HuH-7.5 (cell line): Measurements from ENCODE around the gene GAL3ST2.
A peak's percentile ranks its signal among the peaks of the same experiment; 100 is the strongest.
"Not testable (repeated sequence)": the region's sequence is repeated elsewhere in the genome, so short reads cannot be mapped to it uniquely, and the experiment has no call there.

ENCODE experiments used
- DNase-seq: peaks from one replicate; pipeline ENCODE4 v3.0.0; 2011; ENCODE audit warnings: low spot score

Gene GAL3ST2

DNA sequence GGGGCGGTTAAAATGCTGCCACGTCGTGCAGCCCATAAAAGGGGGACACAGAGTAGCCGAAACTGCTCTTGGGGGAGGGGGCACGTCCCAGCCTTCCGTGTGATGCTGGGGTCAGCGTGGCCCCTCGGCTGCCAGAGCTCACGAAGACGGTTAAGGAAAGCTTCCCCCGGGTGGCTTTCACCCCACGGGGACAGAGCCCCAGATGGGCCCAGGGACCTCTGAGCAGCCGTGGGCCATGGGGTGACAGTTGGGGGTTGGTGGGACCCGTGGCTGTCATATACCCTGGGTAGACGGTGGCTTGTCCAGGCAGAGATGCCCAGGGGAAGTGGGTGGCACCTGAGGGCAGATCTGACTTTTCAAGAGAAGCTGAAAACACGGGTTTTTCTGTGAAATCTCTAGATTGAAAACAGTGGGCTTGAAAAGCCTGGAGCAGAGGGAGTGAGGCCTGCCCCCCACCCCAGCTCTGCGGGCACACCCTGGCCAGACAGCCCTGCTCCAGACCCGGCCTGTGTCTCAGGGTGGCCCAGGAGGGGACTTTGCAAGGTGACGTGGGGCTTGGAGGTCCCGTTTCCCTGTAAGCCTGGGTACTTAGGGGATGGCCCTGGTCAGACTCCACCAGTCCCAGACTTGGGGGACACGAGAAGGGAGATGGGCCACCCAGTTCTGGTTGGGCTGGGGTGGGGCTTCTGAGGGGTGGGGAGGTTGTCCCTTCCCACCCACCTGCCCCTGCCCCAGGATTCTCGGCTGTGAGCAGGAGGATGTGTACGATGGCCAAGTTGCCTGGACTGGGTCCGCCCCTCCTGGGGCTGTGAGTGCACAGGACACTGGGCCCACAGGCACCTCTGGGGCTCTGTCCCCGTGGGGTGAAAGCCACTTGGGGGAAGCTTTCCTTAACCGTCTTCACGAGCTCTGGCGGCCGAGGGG is 33.0 kb downstream of the GAL3ST2 start:
- peak; percentile 36 for DNase-seq

DNA sequence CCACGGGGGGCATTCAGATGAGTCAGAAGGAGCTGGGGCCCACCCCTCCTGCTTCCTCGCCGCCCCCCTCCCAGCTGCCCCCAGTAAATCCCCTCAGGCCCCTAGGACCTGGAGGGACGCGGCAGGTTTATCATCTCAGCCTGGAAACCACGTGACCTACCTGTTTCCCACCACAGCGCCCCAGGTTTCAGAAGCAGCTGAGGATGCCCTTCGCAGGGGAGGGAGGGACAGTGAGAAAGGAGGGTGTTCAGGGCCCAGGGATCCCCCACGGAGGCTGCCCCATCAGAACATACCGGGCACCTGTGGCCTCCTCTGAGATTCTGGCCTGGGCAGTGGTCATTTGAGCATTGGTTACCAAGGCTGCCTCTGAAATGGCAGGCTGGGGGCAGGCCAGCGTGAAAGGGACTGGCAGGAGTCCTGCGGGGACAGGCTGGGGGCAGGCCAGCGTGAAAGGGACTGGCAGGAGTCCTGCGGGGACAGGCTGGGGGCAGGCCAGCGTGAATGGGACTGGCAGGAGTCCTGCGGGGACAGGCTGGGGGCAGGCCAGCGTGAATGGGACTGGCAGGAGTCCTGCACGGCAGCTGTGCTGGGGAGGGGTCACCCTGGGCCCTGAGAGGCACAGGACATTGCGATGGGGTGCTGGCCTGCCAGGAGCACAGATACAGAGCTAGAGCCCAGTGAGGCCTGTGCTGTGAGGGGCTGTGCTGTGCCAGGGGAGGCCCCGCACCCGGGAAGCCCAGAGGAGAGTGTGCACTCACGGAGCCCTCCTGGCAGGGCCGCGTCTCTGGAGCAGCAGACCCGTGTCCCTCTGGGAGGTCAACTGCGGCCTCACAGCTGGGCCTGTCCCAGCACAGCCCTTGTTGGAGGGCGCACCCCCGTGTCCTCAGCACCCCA is 33.9 kb downstream of the GAL3ST2 start:
- DNase-seq = peak; percentile 12

DNA sequence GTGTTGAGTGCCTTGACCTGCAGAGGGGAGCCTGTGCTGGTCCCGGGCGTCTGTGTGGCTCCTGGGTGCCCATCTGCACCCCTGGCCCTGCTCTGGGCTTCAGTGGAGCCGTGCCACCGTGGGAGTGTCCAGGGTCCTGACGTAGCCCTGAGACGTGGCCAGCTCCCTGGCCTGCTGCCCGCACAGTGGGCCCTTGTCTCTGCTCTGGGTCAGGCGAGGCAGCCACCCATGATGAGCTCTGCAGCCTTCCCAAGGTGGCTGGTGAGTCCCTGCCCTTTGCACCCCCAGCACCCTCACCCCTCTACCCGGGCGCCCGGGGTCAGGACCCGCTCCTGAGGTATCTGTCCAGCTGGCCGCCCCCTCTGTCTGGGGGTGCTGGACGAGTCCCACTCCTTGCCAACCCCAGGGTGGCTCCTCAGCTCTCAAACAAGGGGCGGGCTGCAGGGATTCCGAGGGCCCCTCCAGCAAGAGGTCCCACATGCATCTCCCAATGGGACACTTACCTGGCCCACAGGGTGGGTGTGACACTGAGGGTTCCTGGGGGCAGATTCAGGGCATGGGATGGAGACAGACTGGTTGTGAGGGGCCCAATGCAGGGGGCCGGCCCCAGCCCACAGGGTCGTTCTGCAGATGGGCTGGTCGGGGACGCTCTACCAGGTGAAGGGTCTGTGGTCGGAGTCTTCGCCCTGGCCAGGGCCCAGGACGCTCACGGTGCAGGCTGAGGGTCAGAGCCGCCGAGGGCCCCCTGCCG is 34.8 kb downstream of the GAL3ST2 start:
- peak; percentile 6 for DNase-seq

DNA sequence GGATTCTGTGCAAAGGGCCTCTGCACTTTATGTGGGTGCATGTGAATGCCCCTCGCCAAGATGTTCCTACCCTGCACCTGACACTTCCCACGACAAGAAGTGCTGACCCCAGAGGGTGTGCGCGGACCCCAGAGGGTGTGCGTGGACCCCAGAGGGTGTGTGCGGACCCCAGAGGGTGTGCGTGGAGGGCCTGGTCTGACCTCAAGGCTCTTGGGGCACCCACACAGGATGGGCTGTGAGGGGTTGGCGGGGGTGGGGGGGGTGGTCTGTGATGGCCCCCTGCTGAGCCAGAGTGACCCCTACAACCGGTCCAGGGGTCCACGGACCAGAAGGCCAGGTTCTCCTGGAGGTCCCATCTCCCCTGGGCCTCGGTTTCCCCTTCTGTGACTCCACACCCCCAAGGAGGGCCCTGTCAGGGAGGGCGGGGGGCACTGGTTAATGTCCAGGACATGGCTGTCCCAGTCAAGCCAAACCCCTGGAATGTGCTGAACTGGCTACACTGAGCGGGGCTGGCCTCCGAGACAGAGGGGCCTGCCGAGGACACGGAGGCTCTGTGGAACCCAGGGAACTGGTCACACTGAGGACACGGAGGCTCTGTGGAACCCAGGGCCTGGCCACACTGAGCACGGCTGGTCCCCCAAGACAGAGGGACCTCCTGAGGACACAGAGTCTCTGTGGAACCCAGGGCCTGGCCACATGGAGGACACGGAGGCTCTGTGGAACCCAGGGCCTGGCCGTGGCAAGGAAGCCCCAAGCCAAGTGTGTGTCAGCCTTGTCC is 35.5 kb downstream of the GAL3ST2 start:
- no peak for DNase-seq

DNA sequence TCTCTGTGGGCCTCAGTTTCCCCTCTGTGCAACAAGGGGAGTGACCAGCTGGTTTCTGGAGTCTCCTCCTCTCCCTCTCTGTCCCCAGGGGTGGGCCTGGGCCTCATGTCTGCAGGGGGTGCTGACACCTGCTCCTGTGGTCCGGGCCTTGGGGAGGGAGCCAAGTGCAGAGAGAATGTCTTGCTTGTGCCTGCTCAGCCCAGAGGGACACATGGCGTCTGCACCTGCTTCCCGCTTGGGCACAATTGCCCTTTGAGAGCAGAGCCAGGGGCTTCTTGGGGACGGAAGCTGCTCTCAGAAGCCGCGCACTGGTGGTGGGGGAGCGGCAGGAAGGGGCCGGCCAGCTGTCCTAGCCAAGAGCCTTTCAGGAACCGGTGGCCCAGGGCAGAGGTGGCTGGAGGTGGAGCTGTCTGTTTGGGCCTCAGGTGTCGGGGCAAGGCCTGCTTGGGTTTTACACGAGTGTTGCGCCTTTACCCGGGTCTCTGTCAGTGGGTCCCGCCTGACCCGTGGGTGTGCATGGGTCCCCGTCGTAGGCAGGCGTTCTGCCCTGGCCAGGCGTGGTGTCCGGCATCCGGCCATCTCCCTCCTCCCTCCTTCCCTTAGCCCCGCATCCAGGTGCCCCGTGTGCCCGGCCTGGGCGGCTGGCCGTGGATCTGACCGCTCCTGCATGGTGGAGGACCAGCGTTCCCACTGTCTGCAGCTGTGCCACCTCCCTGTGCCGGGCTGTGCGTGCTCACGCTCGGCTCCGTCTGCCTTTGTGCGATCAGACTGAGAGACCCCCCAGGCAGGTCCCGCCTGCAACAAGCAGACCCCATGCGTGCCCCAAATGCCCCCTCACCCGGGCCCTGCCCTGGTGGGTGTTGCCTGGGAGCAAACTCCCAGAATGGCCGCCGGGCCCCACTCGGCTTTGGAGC is 36.4 kb downstream of the GAL3ST2 start:
- DNase-seq = peak; percentile 6

DNA sequence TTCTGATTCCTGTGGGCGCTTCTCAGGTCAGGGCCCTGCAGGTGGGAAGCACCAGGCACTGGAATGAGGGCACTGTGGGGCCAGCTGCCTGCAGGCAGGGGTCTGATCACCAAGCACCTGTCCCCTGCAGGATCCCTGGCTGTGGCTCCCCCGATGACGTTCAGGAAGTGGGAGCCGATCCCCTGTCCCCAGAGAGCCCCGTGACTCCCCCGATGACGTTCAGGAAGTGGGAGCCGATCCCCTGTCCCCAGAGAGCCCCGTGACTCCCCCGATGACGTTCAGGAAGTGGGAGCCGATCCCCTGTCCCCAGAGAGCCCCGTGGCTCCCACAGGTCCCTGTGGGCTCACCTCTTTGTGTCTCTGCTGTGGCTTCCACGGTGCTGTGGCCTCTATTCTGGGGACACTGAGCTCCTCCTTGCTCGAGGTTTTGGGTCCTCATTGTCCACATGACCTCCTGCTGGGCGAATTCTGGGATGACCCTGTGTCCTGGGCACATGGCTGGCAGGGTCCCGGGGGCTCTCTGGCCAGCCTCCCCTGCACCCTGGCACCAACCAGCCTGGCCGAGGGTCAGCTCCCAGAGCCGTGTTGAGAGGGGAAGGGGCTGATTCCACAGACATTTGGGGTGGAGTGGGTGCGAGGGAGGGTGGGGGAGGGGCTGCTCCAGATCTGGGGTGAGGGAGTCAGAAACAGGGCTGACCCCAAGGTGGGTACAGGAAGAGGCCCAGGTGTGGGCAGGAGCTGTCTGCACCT is 37.2 kb downstream of the GAL3ST2 start:
- DNase-seq = peak; percentile 10

DNA sequence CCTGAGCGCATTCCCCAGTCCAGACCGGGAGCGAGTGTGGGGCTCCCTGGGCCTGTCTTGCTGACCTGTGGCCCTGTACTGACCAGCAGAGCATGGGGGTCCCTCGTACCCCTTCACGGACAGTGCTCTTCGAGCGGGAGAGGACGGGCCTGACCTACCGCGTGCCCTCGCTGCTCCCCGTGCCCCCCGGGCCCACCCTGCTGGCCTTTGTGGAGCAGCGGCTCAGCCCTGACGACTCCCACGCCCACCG is 37.7 kb downstream of the GAL3ST2 start:
- no peak for DNase-seq

DNA sequence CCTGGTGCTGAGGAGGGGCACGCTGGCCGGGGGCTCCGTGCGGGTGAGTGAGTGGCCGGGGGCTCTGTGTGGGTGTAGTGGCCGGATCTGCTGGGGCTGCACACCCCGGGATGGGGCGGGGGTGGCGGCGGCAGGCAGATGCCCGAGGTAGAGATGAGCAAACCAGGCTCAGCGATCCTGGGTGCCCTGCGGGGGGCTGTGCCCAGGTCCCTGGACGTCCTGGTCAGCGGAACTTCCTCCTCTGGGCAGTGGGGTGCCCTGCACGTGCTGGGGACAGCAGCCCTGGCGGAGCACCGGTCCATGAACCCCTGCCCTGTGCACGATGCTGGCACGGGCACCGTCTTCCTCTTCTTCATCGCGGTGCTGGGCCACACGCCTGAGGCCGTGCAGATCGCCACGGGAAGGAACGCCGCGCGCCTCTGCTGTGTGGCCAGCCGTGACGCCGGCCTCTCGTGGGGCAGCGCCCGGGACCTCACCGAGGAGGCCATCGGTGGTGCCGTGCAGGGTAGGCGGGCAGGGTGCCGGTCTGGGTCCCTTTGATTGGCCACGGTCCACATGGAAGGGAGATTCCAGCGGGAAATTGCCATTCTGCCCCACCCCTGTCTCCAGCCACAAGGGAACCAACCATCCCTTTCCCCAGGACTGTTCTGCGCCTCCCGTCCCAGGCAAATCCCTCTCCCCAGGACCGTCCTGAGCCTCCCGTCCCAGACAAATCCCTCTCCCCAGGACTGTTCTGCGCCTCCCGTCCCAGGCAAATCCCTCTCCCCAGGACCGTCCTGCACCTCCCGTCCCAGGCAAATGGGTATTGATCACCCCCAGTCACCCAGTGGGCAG is 38.2 kb downstream of the GAL3ST2 start:
- DNase-seq = peak; percentile 7

DNA sequence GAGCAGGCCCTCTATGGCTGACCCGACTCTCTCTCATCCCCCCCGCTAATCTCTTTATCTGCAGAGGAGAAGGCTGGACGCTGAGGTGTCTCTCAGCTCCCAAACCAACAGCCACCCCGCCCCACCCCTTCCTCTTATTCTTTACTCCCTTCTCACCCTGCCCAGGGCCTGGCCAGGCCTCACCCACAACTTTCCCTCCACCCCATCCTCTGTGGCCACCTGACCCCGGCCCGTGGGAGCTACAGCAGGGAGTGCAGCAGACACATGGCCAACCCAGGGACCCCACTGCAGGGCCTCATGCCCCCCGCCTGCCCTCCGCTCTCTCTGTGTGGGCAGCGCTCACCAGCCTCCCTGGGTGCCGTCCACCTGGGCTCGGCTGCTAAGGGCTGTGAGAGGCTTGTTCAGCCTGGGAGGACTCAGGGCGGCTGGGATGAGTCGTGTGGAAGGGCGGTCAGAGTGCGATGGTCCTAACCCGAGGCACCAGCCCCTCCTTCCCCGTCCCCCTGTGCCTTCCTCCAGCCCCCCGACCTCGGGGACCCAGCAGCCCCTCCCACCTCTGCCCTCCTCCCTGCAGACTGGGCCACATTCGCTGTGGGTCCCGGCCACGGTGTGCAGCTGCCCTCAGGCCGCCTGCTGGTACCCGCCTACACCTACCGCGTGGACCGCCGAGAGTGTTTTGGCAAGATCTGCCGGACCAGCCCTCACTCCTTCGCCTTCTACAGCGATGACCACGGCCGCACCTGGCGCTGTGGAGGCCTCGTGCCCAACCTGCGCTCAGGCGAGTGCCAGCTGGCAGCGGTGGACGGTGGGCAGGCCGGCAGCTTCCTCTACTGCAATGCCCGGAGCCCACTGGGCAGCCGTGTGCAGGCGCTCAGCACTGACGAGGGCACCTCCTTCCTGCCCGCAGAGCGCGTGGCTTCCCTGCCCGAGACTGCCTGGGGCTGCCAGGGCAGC is 39.1 kb downstream of the GAL3ST2 start:
- DNase-seq = no peak

DNA sequence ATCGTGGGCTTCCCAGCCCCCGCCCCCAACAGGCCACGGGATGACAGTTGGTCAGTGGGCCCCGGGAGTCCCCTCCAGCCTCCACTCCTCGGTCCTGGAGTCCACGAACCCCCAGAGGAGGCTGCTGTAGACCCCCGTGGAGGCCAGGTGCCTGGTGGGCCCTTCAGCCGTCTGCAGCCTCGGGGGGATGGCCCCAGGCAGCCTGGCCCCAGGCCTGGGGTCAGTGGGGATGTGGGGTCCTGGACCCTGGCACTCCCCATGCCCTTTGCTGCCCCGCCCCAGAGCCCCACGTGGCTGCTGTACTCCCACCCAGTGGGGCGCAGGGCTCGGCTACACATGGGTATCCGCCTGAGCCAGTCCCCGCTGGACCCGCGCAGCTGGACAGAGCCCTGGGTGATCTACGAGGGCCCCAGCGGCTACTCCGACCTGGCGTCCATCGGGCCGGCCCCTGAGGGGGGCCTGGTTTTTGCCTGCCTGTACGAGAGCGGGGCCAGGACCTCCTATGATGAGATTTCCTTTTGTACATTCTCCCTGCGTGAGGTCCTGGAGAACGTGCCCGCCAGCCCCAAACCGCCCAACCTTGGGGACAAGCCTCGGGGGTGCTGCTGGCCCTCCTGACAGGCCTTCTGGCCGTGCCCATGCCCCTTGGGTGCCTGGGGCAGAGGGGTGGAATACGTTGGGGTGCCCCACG is 40.0 kb downstream of the GAL3ST2 start:
- no peak for DNase-seq

DNA sequence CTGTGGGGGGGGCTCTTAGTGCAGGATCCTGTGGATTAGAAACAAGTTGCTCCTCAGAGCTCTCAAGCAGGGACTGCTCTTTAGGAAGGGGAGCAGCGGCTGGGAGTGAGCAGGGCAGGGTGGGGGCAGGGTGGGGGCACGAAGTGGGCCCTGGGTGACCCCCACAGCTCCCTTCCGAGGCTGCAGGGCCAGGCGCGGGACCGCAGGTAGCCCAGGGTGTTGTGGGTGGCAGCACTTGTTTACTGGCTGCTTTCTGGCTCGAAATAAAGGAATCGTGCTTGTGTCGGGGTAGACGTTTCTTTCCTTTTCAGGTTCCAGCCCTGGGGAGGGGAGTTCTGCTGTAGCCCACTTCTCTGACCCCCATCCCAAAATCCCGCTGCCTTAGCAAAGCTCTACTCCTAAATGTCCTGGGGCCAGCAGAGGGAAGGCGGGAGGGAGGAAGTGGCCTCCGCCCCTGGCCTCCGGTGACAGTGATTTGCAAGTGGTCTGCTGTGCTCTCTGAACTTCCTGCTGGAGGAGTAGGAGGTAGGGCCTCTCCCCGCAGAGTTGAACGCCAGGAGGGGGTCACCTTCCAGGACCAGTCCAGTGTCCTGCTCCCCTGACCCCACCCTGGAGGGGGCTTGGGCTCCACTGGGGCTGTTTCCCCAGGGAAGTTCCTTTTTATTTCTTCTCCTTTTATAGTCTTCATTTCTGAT is 40.7 kb downstream of the GAL3ST2 start:
- DNase-seq = peak; percentile 10

DNA sequence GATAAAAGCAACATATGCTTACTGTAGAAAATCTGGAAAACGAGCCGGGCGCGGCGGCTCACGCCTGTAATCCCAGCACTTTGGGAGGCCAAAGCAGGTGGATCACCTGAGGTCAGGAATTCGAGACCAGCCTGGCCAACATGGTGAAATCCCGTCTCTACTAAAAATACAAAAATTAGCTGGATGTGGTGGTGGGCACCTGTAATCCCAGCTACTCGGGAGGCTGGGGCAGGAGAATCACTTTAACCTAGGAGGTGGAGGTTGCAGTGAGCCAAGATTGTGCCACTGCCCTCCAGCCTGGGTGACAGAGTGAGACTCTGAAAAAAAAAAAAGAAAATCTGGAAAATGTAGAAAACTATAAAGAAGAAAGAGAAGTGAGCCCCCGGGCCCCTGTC is 41.2 kb downstream of the GAL3ST2 start:
- not testable (repeated sequence) for DNase-seq

DNA sequence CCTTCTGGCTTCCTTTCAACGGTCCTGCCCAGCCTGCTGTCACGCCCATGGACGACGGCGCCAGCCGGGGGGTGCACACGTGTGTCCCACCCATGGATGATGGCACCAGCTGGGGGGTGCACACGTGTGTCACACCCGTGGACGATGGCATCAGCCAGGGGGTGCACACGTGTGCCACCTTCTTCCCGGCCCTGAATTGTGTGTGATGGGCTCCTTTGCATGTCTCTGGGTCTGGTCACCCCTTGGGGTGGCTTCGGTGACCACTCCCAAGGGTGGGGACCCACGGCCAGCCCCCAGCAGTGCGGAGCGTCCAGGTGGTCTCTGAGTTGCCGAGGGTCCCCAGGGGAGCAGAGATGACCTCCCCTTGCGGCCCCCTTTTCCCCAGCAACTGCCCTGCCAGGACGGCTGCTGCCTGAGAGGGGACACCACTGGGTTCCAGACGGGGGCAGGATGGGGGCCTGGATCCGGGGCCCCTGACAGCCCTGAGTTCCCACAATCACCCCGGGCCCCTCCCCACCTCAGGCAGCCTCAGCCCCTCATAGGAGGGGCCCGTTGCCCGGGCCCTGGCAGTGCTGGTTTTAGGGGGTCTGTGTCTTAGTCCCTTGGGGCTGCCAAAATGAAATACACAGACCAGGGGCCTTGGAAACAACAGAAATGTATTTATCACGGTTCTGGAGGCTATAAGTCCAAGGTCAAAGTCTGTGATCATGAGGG is 41.8 kb downstream of the GAL3ST2 start:
- no peak for DNase-seq

DNA sequence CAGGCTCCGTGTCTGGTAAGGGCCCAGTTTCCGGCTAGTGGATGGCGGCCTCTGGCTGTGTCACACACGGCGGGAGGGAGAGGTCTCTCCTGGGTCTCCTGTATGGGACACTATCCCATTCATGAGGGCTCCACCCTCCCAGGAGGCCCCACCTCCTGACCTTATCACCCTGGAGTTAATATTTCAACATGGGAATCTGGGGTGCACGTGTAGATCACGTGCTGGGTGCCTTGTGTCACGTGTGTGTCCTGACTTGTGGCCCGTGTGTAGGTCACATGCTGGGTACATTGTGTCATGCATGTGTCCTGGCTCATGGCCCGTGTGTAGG is 42.3 kb downstream of the GAL3ST2 start:
- peak; percentile 10 for DNase-seq

DNA sequence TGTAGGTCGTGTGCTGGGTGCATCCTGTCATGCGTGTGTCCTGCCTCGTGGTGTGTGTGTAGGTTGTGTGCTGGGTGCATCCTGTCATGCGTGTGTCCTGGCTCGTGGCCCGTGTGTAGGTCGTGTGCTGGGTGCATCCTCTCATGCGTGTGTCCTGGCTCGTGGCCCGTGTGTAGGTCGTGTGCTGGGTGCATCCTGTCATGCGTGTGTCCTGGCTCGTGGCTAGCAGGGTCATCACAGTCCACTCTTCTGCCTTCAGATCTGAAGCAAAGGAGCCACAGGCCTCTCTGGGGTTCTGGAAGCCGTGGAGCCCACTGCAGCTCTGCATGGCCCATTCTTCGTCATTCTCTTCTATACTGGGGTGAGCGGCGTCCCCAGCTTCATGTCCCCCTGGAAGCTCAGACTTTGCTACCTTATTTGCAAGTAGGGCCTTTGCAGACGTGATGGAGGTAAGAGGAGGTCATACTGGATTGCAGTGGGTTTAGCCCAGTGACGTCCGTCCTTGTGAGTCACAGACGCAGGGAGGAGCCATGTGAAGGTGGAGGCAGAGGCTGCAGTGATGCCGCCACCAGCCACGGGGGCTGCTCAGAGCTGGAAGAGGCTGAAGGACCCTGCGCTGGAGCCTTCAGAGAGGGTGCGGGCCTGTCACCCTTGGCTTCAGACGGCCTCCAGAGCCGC is 43.5 kb downstream of the GAL3ST2 start:
- not testable (repeated sequence) for DNase-seq
